ENCODE measurements around the gene TBC1D14.
"Not testable (repeated sequence)": the region's sequence is repeated elsewhere in the genome, so short reads cannot be mapped to it uniquely, and the experiment has no call there.

The TBC1D14 gene

DNA sequence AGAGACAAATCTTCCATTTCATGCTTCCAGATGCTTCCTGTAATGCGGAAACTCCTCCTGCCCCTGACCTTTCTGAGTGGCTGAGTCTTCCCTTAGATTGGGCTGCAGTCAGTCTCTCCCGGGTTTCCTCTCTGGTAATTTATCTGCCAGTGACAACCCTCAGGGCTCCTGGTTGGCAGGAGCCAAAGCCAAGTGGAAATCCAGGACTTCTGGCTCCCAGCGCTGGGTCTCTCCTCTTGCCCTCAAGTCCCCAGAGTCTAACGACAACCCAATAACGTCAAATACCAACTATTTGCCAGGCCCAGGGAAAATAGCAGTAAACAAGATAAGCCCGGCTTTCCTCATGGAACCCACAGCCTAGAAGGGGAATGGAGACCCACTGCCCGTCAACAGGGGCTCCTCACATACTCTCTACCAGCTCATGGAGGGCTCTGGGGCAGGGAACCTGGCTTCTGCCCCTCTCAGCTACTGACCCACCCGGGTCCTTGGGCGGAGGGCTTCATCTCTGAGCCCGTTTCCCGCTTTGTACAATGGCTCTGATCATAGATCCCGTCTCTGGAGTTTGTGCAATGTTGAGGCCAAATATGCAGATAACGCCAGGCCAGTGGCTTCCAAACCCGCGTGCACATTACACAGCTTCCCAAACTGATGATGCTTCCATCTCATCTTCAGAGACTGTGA lies 1.1 kb upstream of the TBC1D14 start:
- DNase-seq (ENCODE audit: low read depth, low spot score) = no peak

DNA sequence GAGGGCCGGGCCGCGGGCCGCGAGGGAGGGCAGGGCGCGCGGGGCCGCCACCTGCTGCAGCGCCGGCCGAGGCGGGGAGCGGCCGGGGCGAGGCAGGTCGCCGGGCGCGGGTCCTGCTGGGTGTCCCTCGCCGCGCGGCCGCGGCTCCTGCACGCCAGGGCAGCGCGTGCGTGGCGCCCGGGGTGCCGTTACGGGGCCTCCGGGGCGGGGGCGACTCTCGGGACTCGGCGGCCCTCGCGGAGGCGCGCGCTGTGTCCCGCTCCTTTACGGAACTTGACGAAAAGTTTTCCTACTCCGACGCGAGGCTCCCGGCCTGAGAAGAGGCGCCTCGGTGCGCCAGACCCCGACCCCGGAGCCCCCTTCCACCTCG lies 329 bp downstream of the TBC1D14 start:
- DNase-seq (ENCODE audit: low read depth, low spot score) = no peak

GRCh38 chr4:6910340-6910959 lies 824 bp downstream of the TBC1D14 start:
- no peak for DNase-seq (ENCODE audit: low read depth, low spot score)

DNA sequence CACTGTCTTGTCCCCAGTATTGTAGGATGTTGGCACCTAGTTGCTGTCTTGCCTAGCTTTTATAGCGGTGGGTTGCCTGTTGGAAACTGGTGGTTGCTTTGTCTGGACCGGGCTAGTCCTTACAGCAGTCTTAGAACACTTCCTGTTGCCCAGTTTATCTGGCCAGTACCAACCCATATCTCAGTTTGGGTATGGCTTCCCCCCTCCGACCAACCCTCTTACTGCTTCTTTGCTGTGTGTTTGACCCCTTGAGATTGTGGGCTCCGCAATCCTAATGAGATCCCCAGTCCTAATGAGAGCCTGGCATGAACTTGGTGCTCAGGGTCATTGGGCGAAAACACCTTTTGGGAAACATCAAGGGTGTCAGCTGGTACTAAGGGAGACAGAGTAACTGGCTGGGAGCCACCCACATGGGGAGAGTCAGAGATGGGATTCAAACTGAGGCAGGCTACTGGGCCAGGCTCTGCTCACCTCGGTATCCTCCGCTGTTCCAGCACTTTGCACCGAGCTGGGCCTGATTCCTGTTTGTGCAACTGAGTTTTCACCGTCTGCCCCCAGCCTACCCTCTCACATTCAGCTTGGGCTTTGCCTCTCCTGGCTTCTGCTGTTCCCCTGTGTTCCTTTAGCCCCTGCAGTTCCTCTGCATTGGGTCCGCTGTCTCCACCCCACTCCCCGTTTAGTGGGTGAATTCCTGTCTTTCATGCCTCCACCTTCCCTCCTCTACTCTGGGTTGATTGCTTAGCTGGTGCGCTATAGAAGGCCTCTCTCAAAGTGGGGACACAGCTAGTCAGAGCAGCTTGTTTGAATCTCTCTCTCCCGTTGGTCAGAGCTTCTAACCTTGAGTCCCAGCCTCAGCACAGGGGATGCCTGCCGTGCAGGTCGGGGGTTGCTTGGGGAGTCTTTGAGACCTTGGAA lies 1.6 kb downstream of the TBC1D14 start:
- no peak for DNase-seq (ENCODE audit: low read depth, low spot score)

GRCh38 chr4:6911917-6912316 lies 2.3 kb downstream of the TBC1D14 start:
- not testable (repeated sequence) for DNase-seq (ENCODE audit: low read depth, low spot score)

- no peak for DNase-seq (ENCODE audit: low read depth, low spot score)
Measured at GRCh38 chr4:6912441-6912840, 2.8 kb downstream of the TBC1D14 start.

- DNase-seq (ENCODE audit: low read depth, low spot score) = no peak
Measured at GRCh38 chr4:6913350-6913905, 3.8 kb downstream of the TBC1D14 start.

- DNase-seq (ENCODE audit: low read depth, low spot score) = no peak
Measured at GRCh38 chr4:6914448-6914847, 4.8 kb downstream of the TBC1D14 start.

DNA sequence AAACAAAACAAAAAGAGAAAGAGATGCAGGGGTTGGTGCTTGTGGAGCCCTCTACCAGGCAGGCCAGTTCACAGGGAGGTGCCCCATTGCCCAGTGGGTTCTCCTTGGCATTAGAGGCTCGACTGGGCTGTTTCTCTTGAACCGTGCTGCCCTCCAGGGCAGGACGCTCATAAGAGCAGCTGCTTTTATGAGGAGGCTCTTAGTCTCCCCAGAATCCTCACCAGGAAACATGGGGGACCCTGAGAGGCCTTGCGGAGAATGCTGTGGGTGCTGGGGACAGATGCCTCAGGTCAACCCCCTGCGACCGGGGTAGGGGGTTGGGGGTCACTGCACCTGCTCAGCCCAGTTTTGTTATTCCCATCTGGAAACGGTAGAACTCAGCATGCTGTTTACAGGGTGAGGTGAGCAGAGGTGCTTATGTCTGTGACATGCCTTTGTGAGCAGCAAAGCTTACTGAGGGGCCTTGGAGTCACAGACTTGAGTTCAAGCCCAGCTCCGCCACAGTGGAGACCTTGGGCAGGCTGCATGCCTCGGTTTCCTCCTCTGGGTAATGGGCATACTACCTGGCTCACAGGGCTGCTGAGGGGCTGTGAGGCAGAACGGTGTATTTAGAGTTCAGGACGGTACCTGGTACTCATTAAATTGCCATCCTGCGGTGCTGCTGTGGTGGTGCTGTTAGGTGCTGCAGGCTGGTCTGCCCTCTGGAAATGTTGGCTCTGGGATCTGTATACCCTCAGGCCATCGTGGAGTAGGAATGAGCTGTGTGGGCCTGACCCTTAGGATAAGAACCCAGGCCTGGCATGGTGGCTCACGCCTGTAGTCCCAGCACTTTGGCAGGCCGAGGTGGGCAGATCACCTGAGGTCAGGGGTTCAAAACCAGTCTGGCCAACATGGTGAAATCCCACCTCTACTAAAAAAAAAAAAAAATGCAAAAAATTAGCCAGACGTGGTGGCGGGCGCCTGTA lies 5.7 kb downstream of the TBC1D14 start:
- DNase-seq (ENCODE audit: low read depth, low spot score) = no peak

DNA sequence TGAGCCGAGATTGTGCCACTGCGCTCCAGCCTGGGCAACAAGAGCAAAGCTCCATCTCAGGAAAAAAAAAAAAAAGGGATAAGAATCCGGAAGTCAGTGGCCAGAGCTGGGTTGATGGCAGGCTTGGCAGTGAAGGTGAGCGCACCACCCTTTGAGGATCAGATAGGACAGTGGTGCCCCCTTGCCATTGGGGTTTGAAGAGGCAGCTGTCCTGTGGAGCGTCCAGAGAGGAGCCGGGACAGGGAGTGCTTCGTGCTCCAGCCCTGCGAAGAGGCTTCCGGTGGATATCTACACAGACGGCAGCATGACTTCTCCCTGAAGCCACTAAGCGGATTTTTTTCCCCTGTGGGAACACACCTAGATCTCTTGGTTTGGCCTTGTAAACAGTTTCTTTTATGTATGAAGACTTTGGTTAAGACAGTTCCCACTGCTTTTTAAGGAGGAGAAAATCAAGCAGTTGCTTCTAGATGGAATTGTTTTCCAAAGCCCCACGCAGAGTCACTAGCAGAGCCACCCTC lies 6.5 kb downstream of the TBC1D14 start:
- no peak for DNase-seq (ENCODE audit: low read depth, low spot score)

DNA sequence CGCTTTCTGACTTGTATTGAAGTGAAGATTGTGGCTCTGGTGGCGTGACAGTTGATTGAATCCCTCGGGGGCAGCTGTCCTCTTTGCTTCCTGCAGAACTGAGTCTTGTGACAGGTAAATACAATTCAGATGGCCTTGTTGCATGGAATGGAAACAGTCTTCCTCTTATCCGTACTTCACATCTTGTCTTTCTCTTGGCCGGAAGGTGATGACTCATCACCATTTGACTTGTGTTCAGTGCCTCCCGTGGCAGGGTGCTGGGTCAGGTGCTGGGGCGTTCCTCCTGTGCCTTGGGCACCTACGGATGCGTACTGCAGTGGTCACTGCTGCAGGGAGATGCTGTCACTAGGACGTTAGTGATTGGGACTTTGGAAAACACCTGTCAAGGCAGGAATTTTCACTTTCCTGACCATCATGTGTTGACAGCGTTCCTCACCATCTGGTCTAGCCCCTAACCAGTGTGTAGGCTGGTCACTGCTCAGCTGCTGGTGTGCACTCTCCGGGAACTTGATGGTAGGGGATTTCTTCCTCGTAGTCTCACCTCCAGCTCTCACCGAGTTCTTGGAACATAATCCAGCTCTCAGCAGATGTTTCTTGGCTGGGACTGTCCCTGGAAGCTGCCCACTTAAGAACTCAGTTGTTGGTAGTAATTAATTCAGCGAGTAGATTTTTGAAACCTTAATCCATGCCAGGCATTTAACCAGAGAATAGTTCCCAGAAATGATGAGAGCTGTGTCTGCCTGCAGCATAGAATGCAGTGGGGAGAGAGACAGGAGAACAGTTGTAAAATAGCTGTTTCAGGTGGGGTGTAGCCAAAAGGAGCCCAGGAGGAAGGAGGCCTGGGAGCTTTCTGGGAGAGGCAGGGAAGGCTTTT lies 7.2 kb downstream of the TBC1D14 start:
- DNase-seq (ENCODE audit: low read depth, low spot score) = no peak

DNA sequence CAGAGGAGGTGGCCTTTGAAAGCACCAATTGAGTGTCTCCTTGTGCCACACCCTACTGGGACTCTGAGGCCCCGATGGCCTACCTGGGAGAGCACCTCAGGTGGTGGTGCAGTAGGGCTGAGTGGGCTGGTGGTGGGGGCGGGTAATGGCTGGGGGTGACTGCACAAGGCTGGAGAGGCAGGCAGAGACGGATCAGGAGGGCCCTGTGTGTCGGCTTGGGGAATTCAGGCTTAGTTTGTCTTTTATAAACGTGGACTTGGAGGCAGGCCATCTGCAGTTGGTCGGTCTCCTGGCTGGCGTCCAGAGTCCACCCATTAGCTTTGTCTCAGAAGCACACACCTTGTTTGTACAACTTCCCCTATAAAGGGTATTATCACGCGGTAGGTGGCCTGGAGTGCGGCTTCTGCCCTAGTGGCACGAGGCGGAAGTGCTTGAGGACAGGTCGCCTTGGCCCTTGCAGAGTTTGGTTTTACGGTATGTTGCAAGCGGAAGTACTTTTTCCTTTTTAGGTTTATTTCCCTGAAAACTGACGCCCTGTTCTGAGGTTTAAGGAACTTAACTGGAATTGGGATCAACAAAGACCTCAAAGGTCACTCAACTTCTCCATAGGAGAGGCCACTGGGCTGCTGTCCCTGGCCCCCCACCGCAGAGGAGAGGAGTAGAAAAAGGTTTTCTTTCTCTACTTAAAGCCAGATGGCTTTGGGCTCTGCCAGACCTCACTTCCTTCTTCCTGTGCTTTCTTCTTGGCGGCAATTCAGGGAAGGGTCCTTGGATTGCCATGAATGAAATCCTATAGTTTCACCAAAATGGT lies 8.0 kb downstream of the TBC1D14 start:
- no peak for DNase-seq (ENCODE audit: low read depth, low spot score)

DNA sequence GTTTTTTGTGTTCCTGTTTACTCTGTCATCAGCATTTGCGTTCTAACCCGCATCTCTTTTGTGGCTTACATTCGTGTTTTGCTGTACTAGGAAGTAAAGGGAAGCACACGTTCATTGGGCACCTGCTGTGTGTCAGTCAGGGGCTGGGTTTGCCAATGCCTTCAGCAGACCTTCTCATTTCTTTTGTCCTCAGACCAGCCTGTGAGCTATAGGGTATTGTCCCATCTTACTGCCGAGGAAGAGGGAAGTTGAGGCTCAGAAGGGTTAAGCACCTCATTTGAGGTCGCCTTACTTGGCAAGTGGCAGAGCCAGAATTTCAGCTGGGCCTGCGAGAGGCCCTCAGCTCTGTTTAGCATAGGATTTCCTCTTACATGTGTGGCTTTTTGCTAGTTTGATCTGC lies 8.7 kb downstream of the TBC1D14 start:
- DNase-seq (ENCODE audit: low read depth, low spot score) = no peak

DNA sequence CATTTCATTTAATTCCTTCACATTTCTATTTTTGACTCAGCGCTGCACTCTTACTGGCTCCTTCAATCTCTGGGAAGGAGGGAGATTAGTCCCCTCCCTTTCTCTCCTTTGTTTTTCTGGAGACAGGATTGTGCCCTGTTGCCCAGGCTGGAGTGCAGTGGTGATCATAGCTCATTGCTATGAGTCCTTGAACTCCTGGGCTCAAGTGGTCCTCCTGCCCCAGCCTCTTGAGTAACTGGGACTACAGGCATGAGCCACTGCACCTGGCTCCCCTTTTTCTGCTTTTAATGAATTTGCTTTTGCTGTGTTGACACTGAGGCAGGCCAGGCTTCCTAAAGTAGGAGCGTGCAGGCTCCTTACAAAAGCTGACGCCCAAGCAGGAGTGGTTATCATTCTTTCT lies 10.5 kb downstream of the TBC1D14 start:
- no peak for DNase-seq (ENCODE audit: low read depth, low spot score)

- DNase-seq (ENCODE audit: low read depth, low spot score) = no peak
Measured at GRCh38 chr4:6923507-6923906, 13.9 kb downstream of the TBC1D14 start.

- no peak for DNase-seq (ENCODE audit: low read depth, low spot score)
Measured at GRCh38 chr4:6924361-6924779, 14.7 kb downstream of the TBC1D14 start.

DNA sequence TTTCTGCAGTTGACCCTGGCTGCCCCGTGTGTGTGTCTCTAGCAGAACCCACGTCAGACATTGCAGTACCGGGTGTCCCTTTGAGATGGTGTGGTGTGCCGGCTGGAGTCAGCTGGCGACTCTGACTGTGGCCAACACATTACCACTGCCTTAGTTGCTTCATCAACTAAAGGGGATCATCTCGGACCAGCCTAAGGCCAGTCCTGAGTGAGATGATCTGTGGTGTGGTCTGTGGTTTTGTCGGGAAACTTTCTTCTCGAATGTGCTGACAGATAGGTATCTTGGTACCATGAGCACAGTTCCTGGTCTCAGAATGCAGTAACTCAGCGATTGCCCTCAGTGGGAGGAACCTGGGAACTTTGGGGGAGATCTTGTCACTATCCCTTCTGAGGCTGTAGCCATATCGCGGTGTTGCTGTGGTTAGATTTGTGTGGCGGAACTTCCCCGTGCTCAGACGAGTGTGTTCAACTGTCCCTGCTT lies 15.8 kb downstream of the TBC1D14 start:
- DNase-seq (ENCODE audit: low read depth, low spot score) = no peak

DNA sequence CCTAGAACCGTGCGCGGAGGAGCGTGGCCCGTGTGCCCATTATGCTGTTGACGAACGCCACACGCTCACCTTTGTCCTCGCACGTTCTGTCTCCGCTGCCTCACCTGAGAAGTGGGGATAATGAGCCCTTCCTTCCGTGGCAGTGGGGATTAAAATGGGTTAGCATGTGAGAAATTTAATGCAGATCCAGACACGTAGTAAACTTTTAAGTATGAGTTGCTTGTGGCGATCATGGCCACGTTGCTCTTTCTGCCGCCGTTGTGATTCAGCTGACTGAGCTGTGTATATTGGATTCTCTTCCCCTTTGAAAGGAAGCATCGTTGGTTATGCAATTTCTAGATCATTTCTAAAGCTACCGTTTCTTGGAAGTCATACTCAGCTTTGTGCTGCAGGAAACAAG lies 16.5 kb downstream of the TBC1D14 start:
- no peak for DNase-seq (ENCODE audit: low read depth, low spot score)
